ENCODE measurements around the gene METTL23. TPM values are rescaled to one million over a fixed set of nuclear protein-coding genes. Genes with fewer than 3 reads are reported as not detected.

Gene METTL23
- total RNA-seq, 1 donor from 2014 or later: 34.7 TPM

GRCh38 chr17:76683011-76683755 lies 43.5 kb upstream of the METTL23 start:
- no peak for DNase-seq (ENCODE audit: low read depth)
- TF ChIP-seq CTCF (conservative IDR thresholded peaks at IDR 0.05; ENCODE audit: low read depth, low read length): peak; percentile 13
- no peak overlapping the region for H3K4me3 ChIP-seq (ENCODE audit: low read depth, low read length)

GRCh38 chr17:76683921-76684745 lies 42.5 kb upstream of the METTL23 start:
- H3K4me3 ChIP-seq (ENCODE audit: low read depth, low read length): no peak overlapping the region
- TF ChIP-seq CTCF (conservative IDR thresholded peaks at IDR 0.05; ENCODE audit: low read depth, low read length): no peak
- no peak for DNase-seq (ENCODE audit: low read depth)

GRCh38 chr17:76684756-76685155 lies 41.9 kb upstream of the METTL23 start:
- no peak for TF ChIP-seq CTCF (conservative IDR thresholded peaks at IDR 0.05; ENCODE audit: low read depth, low read length)
- H3K4me3 ChIP-seq (ENCODE audit: low read depth, low read length): no peak overlapping the region
- no peak for DNase-seq (ENCODE audit: low read depth)

- no peak for DNase-seq (ENCODE audit: low read depth)
These were observed 41.3 kb upstream of the METTL23 start for GRCh38 chr17:76685366-76685765.

GRCh38 chr17:76685846-76686245 lies 40.8 kb upstream of the METTL23 start:
- no peak for TF ChIP-seq CTCF (conservative IDR thresholded peaks at IDR 0.05; ENCODE audit: low read depth, low read length)
- H3K4me3 ChIP-seq (ENCODE audit: low read depth, low read length): no peak overlapping the region
- no peak for DNase-seq (ENCODE audit: low read depth)

More at GRCh38 chr17:76685366-76685765, 41.3 kb upstream of the METTL23 start:
- no peak for TF ChIP-seq CTCF (conservative IDR thresholded peaks at IDR 0.05; ENCODE audit: low read depth, low read length)
- H3K4me3 ChIP-seq (ENCODE audit: low read depth, low read length): no peak overlapping the region

GRCh38 chr17:76686538-76687297 lies 39.9 kb upstream of the METTL23 start:
- H3K4me3 ChIP-seq (ENCODE audit: low read depth, low read length): no peak overlapping the region
- TF ChIP-seq CTCF (conservative IDR thresholded peaks at IDR 0.05; ENCODE audit: low read depth, low read length): no peak
- DNase-seq (ENCODE audit: low read depth): no peak

Data from epithelial cell of proximal tubule (primary cell).